ENCODE data around the gene ZBP1. TPM values are rescaled to one million over a fixed set of nuclear protein-coding genes. Genes with fewer than 3 reads are reported as not detected.

Gene ZBP1
- total RNA-seq, 4 donors from 2014 or later = 0.57 to 1.0 (median 0.88) TPM; not detected in 1

DNA sequence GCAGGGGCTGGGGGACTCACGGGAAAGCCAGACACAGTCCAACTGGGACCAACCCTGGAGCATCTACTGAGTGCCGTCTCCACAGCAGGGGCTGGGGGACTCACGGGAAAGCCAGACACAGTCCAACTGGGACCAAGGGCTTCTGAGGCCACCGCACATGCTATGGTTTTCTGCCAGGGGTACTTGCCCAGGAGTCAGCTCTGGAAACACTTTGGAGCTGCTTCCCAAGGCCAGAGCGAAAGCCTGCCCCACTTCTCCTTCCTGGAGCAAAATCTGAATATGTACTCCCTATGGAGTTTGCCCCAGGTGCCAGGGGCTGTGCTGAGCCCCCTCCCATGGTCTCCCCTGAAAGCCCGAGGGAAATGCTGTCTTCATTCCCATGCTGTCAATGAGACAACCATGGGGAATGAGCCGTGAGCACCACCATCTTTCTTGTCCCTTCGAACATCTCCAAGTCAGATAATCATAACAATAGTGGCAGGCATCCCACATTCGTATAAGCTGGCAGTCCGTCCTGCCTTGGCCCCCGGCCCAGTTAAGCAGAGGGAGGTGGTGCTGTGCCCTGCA, 40.8 kb downstream of the ZBP1 start:
- no peak for TF ChIP-seq CTCF (IDR thresholded peaks at IDR 0.05; ENCODE audit: low read depth)

- no peak for TF ChIP-seq CTCF (IDR thresholded peaks at IDR 0.05; ENCODE audit: low read depth)
Observed at GRCh38 chr20:57578476-57579165, 41.6 kb downstream of the ZBP1 start.

GRCh38 chr20:57577679-57578475, 42.3 kb downstream of the ZBP1 start:
- TF ChIP-seq CTCF (IDR thresholded peaks at IDR 0.05; ENCODE audit: low read depth) = no peak

DNA sequence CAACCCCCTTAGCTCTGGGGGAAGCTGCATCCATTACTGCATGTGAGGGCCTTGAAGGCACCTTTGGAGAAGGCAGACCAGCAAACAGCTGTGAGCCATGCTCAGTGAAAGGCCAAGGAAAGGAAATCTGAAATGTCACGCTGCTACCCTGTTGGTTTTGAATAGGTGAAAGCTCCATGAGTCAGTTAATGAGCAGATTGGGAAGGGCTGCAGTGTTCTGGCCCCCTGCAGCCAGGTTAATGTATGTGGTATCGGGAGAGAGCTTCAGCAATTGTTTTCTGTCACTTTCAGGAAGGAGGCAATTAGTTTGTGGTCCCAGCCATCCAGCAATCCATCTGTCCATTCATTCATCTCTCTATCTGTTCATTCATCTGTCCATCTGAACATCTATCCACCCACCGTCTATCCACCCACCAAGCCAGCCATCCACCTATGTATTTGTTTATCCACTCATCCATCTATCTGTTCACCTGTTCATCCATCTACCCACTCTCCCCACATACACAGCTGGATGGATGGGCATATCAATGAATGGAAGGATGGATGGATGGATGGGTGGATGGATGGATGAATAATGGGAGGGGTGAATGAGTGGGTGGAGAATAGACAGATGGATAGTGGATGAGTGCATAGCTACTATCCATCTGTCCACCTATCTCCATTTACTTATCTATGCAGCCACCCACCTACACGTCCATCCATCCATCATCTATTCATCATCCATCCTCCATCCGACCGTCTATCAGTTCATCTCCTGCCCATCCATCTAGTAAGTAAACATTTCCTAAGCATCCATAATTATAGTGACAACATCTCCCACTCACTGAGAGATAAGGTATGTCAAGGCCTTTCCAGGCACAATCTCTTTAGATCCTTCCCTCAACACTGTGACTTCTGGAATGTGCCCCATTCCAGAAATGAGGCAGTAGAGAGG, 43.3 kb downstream of the ZBP1 start:
- no peak for TF ChIP-seq CTCF (IDR thresholded peaks at IDR 0.05; ENCODE audit: low read depth)

DNA sequence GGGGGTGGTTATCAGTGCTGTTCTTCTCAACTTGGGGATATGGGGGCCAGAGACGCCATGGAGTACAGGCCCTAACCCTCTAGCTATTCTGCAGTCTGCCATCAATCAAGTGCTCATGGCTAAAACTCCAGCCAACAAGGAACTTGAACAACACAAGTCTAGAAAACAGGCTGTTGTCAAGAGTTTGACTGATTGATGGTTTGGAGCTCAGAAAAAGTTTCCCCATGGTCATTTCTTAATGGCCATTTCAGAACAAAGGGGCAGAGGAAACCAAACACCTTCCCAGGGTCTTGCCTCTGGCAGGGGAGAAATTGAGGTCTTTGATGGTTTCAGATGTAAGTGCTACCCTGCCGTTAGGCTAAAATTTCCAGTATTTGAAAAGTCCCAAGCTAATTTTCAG, 44.2 kb downstream of the ZBP1 start:
- TF ChIP-seq CTCF (IDR thresholded peaks at IDR 0.05; ENCODE audit: low read depth) = no peak

DNA sequence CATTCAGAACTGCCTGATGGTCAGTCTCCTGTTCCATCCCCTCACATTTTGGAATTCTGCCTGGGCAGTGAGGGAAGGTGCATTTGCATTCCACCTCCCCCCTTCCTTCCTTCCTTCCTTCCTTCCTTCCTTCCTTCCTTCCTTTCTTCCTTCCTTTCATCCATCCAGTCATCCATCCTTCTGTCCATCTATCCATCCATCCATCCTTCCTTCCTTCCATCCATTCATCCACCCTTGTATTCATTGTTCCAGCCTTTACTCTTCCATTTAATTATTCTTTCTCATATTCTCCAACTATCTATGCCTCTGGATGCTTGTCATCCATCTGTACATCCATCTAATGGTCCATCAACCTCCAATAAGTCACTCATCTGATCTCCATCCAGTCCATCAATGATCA, 45.3 kb downstream of the ZBP1 start:
- TF ChIP-seq CTCF (IDR thresholded peaks at IDR 0.05; ENCODE audit: low read depth) = no peak
